Rectal smooth muscle tissue (tissue), 1 donor: ENCODE measurements around the gene RMND5A.

Experiments used
- H3K27ac ChIP-seq: one replicate; pipeline ENCODE4 v1.7.0; 2013; ENCODE audit warnings: low read depth, low read length, inconsistent platforms
- H3K27me3 ChIP-seq: one replicate; pipeline ENCODE4 v1.7.0; 2013; ENCODE audit warnings: low read length; ENCODE audit not compliant: control insufficient read depth, insufficient read depth
- H3K36me3 ChIP-seq: one replicate; pipeline ENCODE4 v1.7.0; 2013; ENCODE audit warnings: low read length; ENCODE audit not compliant: control insufficient read depth, insufficient read depth
- H3K4me1 ChIP-seq: one replicate; pipeline ENCODE4 v1.7.0; 2013; ENCODE audit warnings: low read length; ENCODE audit not compliant: control insufficient read depth, insufficient read depth
- H3K4me3 ChIP-seq: one replicate; pipeline ENCODE4 v1.7.0; 2013; ENCODE audit warnings: low read length
- H3K9ac ChIP-seq: one replicate; pipeline ENCODE4 v1.7.0; 2013; ENCODE audit warnings: low read length

The RMND5A gene

DNA sequence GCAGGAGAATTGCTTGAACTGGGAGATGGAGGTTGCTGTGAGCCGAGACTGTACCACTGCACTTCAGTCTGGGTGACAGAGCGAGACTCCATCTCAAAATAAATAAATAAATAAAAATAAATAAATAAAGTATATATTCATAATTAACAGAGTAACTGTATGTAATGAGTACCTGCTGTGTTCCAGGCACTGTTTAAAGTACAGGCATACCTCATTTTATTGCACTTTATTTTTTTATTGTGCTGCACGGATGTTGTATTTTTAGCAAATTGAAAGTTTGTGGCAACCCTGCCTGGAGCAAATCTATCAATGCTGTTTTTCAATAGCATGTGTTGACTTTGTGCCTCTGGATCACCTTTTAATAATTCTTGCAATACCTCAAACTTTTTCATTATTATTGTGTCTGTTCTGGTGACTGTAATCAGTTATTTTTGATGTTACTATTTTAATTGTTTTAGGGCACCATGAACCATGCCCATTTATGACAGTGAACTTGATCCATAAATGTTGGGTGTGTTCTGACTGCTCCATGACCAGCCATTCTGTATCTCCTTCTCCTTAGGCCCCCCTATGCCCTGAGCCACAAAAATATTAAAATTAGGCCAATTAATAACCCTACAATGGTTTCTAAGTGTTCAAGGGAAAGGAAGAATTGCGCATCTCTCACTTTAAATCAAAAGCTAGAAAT is 98.2 kb downstream of the RMND5A start:
- no peaks in the 10 kb centered on the region for H3K27me3 ChIP-seq
- H3K36me3 ChIP-seq, result no peaks in the 10 kb centered on the region
- H3K4me3 ChIP-seq, result no peak overlapping the region
- no peak overlapping the region for H3K27ac ChIP-seq
- no peaks in the 10 kb centered on the region for H3K4me1 ChIP-seq
- H3K9ac ChIP-seq, result no peak overlapping the region

DNA sequence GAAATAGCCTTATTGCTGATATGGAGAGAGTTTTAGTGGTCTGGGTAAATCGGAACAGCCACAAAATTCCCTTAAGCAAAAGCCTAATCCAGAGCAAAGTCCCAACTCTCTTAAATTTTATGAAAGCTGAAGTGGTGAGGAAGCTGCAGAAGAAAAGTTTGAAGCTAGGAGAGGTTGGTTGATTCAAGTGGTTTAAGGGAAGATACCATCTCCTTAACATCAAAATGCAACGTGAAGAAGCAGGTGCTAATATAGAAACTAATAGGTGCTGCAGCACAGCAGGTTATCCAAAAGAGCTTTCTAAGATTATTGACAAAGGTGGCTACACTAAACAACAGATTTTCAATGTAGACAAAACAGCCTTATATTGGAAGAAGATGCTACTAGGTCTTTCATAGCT is 98.9 kb downstream of the RMND5A start:
- Histone ChIP-seq H3K9ac (no peak overlapping the region), H3K4me1 (no peaks in the 10 kb centered on the region), H3K27me3 (no peaks in the 10 kb centered on the region), H3K4me3 (no peak overlapping the region), H3K27ac (no peak overlapping the region), H3K36me3 (no peaks in the 10 kb centered on the region)

DNA sequence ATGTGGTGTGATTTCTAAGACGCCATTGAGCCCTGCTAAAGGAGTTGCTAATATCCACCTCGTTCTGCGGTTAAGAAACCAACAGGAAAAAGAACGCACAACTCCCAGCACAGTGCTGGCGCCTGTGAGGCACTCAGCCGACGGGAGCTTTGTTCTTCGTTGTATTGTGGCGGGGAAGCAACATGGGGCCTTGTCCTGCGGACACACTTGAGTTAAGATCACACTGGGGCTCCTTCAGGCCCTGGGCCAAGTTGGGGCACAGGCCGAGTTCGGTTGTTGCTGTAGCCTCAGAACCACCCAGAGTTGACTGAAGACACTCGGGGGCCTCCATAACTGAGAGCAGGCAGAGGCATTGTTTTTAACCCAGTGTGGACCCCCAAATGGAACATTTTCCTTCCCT is 101.2 kb downstream of the RMND5A start:
- Histone ChIP-seq H3K27ac (no peak overlapping the region), H3K27me3 (no peaks in the 10 kb centered on the region), H3K4me3 (no peak overlapping the region), H3K36me3 (no peaks in the 10 kb centered on the region), H3K9ac (no peak overlapping the region), H3K4me1 (no peaks in the 10 kb centered on the region)

DNA sequence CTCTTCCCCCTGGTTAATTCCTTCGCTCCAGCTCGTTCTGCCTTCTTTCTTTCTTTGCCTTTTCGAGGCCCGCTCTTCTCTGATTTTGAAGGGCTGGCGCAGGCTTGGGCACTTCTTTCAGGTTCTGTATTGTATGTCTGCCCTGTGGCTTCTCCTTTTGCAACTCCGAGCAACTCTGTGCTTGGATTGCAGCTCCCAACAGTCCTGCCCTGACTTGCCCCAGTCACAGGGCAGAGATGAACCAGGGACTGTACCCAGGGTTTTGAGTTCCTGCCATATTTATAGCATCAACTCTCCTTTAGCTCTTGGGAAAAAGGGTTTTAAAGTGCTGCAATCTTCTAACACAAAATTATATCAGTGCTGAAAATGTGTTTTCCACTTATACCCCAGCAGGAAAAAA is 101.8 kb downstream of the RMND5A start:
- Histone ChIP-seq H3K36me3 (no peaks in the 10 kb centered on the region), H3K27me3 (no peaks in the 10 kb centered on the region), H3K27ac (no peak overlapping the region), H3K4me1 (no peaks in the 10 kb centered on the region), H3K4me3 (no peak overlapping the region), H3K9ac (no peak overlapping the region)

DNA sequence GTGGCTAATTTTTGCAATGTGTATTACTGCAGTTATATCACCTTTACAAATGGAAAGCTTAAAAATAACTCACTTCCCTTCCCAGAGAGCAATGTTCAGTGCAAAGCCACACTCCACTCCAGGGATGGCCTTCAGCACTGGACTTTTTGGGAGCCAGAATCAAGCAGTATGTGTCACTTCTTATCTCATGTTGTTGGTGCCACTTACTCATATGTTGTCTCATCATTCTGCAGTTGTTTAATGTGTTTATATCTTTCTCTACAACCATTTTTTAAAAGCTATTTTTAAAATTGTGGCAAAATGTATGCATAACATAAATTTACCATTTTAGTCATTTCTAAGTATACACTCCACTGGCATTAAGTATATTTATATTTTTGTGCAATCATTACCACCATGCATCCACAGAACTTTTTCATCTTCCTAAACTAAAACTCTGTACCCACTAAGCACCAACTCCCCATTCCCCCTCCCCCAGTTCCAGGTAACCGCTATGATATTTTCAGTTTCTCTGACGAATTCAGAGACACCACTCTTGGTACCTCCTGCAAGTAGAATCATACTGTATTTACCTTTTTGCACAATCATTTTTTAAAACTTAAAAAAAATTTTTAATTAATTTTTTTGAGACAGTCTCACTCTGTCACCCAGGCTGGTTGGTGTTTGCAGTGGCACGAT is 102.7 kb downstream of the RMND5A start:
- Histone ChIP-seq H3K36me3 (no peaks in the 10 kb centered on the region), H3K4me1 (no peaks in the 10 kb centered on the region), H3K9ac (no peak overlapping the region), H3K27me3 (no peaks in the 10 kb centered on the region), H3K4me3 (no peak overlapping the region), H3K27ac (no peak overlapping the region)

DNA sequence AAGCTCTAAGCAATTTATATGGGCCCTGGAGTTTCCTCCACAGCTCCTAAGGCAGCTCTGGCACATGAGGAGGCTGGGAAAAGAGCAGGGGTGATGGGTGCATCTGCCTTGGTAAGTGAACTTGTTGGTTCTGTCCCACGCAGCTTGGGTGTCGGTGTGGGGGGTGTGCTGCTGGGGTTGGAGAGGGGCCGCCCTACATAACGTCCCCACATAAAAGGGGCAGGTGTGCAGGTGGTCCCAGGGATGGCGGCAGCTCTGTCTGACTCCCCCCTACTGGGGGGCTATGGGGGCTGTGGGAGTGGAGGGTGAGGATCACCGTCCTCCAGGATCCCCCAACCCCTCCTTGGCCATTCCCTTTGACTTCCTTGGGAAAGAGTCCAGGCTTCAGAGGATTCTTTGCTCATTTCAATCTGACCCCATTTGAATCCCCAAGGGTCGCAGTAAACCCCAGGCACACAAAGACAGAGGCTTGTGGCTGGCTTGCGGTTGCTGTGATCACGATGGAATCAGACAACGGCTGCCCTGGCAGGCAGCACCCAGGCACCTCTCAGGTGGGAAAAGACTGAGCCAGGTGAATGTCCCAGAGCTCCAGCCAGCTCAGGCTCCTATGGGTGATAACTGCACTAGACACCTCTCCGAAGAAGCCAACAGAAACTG is 105.1 kb downstream of the RMND5A start:
- H3K9ac ChIP-seq, result no peak overlapping the region
- no peak overlapping the region for H3K27ac ChIP-seq
- H3K27me3 ChIP-seq, result no peaks in the 10 kb centered on the region
- H3K36me3 ChIP-seq, result no peaks in the 10 kb centered on the region
- no peak overlapping the region for H3K4me3 ChIP-seq
- H3K4me1 ChIP-seq, result no peaks in the 10 kb centered on the region

DNA sequence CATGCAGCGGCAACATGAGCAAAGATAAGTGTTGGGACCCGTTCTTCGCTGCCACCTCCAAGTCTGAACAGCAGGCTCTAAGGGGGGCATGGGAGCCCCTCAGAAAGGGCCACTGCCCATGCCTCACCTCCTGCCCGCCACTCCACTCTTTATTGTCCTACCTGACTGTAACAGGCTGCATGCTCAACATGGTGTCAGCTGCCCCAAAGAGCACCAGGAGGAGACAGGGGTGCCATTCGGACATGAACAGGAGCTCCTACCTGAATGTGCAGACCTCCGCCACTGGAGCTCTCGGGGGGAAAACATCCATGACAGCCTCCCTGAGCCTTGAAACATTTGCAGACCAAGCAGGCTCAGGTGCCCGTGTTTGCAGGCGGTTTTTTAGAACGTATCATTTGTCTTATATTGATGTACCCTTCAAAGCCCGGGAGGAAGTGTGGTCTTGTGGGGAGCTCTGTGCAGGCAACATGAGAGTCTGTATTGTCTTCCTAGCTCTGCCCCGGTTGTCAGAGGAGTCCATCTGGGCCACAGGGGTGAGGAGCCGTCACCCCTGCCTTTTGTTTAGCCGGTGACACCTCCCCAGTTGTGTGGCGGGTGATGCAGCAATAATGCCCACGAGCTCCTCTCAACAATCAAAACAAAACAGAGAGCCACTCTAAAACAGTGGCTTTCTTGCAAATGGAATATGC is 105.7 kb downstream of the RMND5A start:
- no peaks in the 10 kb centered on the region for H3K27me3 ChIP-seq
- no peak overlapping the region for H3K9ac ChIP-seq
- H3K36me3 ChIP-seq, result no peaks in the 10 kb centered on the region
- no peak overlapping the region for H3K27ac ChIP-seq
- H3K4me1 ChIP-seq, result no peaks in the 10 kb centered on the region
- no peak overlapping the region for H3K4me3 ChIP-seq

DNA sequence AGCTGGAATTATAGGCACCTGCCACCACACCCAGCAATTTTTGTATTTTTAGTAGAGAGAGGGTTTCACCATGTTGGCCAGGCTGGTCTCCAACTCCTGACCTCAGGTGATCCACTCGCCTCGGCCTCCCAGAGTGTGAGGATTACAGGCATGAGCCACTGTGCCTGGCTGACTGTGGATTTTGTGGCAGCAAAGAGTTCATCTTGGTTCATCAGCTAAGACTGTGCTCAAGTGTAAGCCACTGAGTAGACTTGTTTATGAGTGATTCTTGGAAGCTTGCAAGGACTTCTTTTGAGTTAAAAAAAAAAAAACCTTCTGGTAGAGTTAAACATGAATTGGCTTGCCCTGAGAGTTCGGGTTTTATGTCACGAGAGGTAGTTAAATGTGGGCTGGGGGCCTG is 106.9 kb downstream of the RMND5A start:
- Histone ChIP-seq H3K27ac (no peak overlapping the region), H3K9ac (no peak overlapping the region), H3K4me1 (no peaks in the 10 kb centered on the region), H3K36me3 (no peaks in the 10 kb centered on the region), H3K4me3 (no peak overlapping the region), H3K27me3 (no peaks in the 10 kb centered on the region)
